Neural progenitor cell (in vitro differentiated cells): Measurements from ENCODE around the gene GLIS2. TPM values are rescaled to one million over a fixed set of nuclear protein-coding genes. Genes with fewer than 3 reads are reported as not detected.
A peak's percentile ranks its signal among the peaks of the same experiment; 100 is the strongest.

Experiments
- DNase-seq: peaks from one replicate; pipeline ENCODE4 v3.0.0-alpha.2; 2016; ENCODE audit warnings: low spot score
- H2AFZ ChIP-seq: fragments of 200-600 bp; sonication (generic); replicated peaks from 2 replicates; pipeline ENCODE4 v1.6.1; 2016; ENCODE audit warnings: antibody characterized with exemption
- H3F3A ChIP-seq: fragments of 200-600 bp; sonication (generic); 2 replicates; pipeline ENCODE4 v1.6.1; 2016; ENCODE audit warnings: antibody characterized with exemption, low read depth
- H3K27ac ChIP-seq: fragments of 200-600 bp; sonication (generic); 2 replicates; pipeline ENCODE4 v1.5.1; 2016; ENCODE audit warnings: mild to moderate bottlenecking
- H3K27me3 ChIP-seq: fragments of 200-600 bp; sonication (generic); 2 replicates; pipeline ENCODE4 v1.6.1; 2016; ENCODE audit warnings: mild to moderate bottlenecking, moderate library complexity
- H3K36me3 ChIP-seq: fragments of 200-600 bp; sonication (generic); 2 replicates; pipeline ENCODE4 v1.5.1; 2016
- H3K4me1 ChIP-seq: fragments of 200-600 bp; sonication (generic); 2 replicates; pipeline ENCODE4 v1.6.1; 2016; ENCODE audit warnings: mixed run types
- H3K4me2 ChIP-seq: fragments of 200-600 bp; sonication (generic); 2 replicates; pipeline ENCODE4 v1.6.1; 2016
- H3K4me3 ChIP-seq: fragments of 200-600 bp; sonication (generic); 2 replicates; pipeline ENCODE4 v1.5.1; 2016
- H3K79me2 ChIP-seq: fragments of 200-600 bp; sonication (generic); 2 replicates; pipeline ENCODE4 v1.6.1; 2016; ENCODE audit warnings: low read depth
- H3K9ac ChIP-seq: fragments of 200-600 bp; sonication (generic); 2 replicates; pipeline ENCODE4 v1.6.1; 2016
- H3K9me3 ChIP-seq: fragments of 200-600 bp; sonication (generic); 2 replicates; pipeline ENCODE4 v1.5.1; 2016; ENCODE audit warnings: low read depth
- H4K20me1 ChIP-seq: fragments of 200-600 bp; sonication (generic); 2 replicates; pipeline ENCODE4 v1.6.1; 2016; ENCODE audit warnings: low read depth
- H3K27ac Mint-ChIP-seq: 3 replicates; pipeline ENCODE4 v1.8.0; 2021; ENCODE audit warnings: mixed read lengths
- H3K27me3 Mint-ChIP-seq: 2 replicates; pipeline ENCODE4 v1.8.0; 2022; ENCODE audit warnings: low read depth, mild to moderate bottlenecking, inconsistent platforms, moderate library complexity, mixed read lengths; ENCODE audit not compliant: insufficient read depth
- H3K36me3 Mint-ChIP-seq: 3 replicates; pipeline ENCODE4 v1.8.0; 2021; ENCODE audit warnings: mixed read lengths
- H3K4me1 Mint-ChIP-seq: 3 replicates; pipeline ENCODE4 v1.8.0; 2021; ENCODE audit warnings: mixed read lengths
- H3K4me3 Mint-ChIP-seq: 3 replicates; pipeline ENCODE4 v1.8.0; 2021; ENCODE audit warnings: mild to moderate bottlenecking, moderate library complexity, mixed read lengths
- H3K9me3 Mint-ChIP-seq: 3 replicates; pipeline ENCODE4 v1.8.0; 2020; ENCODE audit warnings: mixed read lengths
- CTCF ChIP-seq: fragments of 200-600 bp; sonication (generic); IDR thresholded peaks from 2 replicates; pipeline ENCODE4 v1.5.1; 2017; ENCODE audit warnings: antibody characterized with exemption, mild to moderate bottlenecking
- EZH2 ChIP-seq: fragments of 200-600 bp; sonication (generic); IDR thresholded peaks from 2 replicates; pipeline ENCODE4 v1.6.1; 2017; ENCODE audit warnings: antibody characterized with exemption, mild to moderate bottlenecking, moderate library complexity
- EZH2phosphoT487 ChIP-seq: fragments of 200-600 bp; sonication (generic); IDR thresholded peaks from 2 replicates; pipeline ENCODE4 v1.6.1; 2017; ENCODE audit warnings: antibody characterized with exemption
- total RNA-seq: library from RNA; depleted of rRNA; stranded (reverse); fragments of >200 nt; gene quantifications from 2 replicates; pipeline ENCODE4 v1.2.3, GENCODE V29; 2015; ENCODE audit warnings: low replicate concordance

GLIS2 gene
- total RNA-seq, 1 donor from 2014 or later = 0.15 TPM

GRCh38 chr16:4323071-4323844 lies 7.4 kb downstream of the GLIS2 start:
- Histone ChIP-seq H3K79me2 (peaks cover 23% of the 10 kb centered on the region), H3F3A (peaks cover 24% of the 10 kb centered on the region), H4K20me1 (peaks cover 86% of the 10 kb centered on the region), H3K4me3 (no peak overlapping the region), H3K36me3 (no peaks in the 10 kb centered on the region), H3K9ac (no peak overlapping the region), H3K4me2 (no peak overlapping the region), H3K4me1 (peaks cover 19% of the 10 kb centered on the region), H3K9me3 (no peaks in the 10 kb centered on the region), H3K27ac (peak overlapping the region; percentile 20), H3K27me3 (no peaks in the 10 kb centered on the region), H2AFZ (no peak overlapping the region)
- H3K4me3 Mint-ChIP-seq = no peak overlapping the region
- H3K27ac Mint-ChIP-seq = no peak overlapping the region
- H3K36me3 Mint-ChIP-seq = no peaks in the 10 kb centered on the region
- H3K27me3 Mint-ChIP-seq = no peaks in the 10 kb centered on the region
- no peaks in the 10 kb centered on the region for H3K9me3 Mint-ChIP-seq
- no peak for DNase-seq
- H3K4me1 Mint-ChIP-seq = peaks cover 28% of the 10 kb centered on the region
- TF ChIP-seq EZH2phosphoT487 (no peak), CTCF (no peak), EZH2 (no peak)

GRCh38 chr16:4323845-4324488 lies 8.1 kb downstream of the GLIS2 start:
- H3K9me3 ChIP-seq = no peaks in the 10 kb centered on the region
- peak overlapping the region; percentile 48 for H3K4me3 Mint-ChIP-seq
- H3K4me2 ChIP-seq = no peak overlapping the region
- H3K27ac Mint-ChIP-seq = peak overlapping the region; percentile 66
- H3K79me2 ChIP-seq = peaks cover 23% of the 10 kb centered on the region
- no peaks in the 10 kb centered on the region for H3K36me3 ChIP-seq
- H3K27me3 Mint-ChIP-seq = no peaks in the 10 kb centered on the region
- TF ChIP-seq EZH2 (no peak), CTCF (no peak), EZH2phosphoT487 (no peak)
- H3K36me3 Mint-ChIP-seq = no peaks in the 10 kb centered on the region
- peaks cover 26% of the 10 kb centered on the region for H3K4me1 Mint-ChIP-seq
- no peaks in the 10 kb centered on the region for H3K27me3 ChIP-seq
- no peak overlapping the region for H3K9ac ChIP-seq
- H3K4me1 ChIP-seq = peaks cover 15% of the 10 kb centered on the region
- peaks cover 86% of the 10 kb centered on the region for H4K20me1 ChIP-seq
- no peaks in the 10 kb centered on the region for H3K9me3 Mint-ChIP-seq
- DNase-seq = peak; percentile 74
- H3F3A ChIP-seq = peaks cover 31% of the 10 kb centered on the region
- peak overlapping the region; percentile 20 for H3K27ac ChIP-seq
- H2AFZ ChIP-seq = no peak overlapping the region
- H3K4me3 ChIP-seq = no peak overlapping the region

DNA sequence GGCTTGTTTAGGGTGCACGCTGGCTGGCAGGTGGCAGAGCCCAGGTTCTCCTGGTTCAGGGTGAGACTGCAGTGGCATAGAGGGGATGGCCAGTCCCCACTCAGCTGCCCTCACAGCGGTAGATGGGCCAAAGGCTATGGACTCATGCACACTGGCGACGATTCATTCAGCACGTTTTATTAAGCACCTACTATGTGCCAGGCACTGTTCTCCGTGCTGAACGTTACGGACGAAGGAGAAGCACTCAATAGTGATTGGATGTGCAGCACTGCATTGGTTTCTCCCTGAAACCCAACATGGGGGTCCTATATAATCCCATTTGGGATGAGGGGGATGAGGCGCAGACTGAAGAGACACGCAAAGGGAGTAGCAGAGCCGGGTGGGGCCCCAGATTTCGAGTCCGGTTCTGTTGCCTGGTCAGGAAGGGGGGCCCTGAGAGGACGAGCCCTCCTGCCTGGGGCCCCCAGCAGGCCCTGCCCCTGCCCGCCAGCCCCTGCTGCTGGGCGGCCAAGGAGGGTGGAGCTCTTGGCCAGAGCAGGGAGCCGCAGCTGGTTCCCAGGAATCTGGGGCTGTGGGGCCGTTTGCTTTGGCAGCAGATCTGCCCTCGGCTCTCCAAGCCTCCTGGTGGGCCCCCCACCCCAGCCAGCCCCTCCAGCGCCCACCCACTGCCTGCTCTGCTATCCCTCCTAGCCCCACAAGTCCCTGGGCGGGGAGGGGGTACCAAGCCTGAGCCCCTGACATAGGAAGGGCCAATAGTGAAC lies 8.8 kb downstream of the GLIS2 start:
- Histone ChIP-seq H3K9me3 (no peaks in the 10 kb centered on the region), H2AFZ (no peak overlapping the region), H4K20me1 (peaks cover 86% of the 10 kb centered on the region), H3K36me3 (no peaks in the 10 kb centered on the region), H3K27me3 (no peaks in the 10 kb centered on the region), H3K4me1 (peaks cover 12% of the 10 kb centered on the region), H3F3A (peaks cover 31% of the 10 kb centered on the region), H3K9ac (no peak overlapping the region), H3K79me2 (peaks cover 23% of the 10 kb centered on the region), H3K4me3 (no peak overlapping the region), H3K27ac (no peak overlapping the region), H3K4me2 (no peak overlapping the region)
- no peak for DNase-seq
- no peaks in the 10 kb centered on the region for H3K36me3 Mint-ChIP-seq
- no peak for TF ChIP-seq EZH2phosphoT487
- TF ChIP-seq EZH2 = no peak
- TF ChIP-seq CTCF = no peak
- H3K9me3 Mint-ChIP-seq = no peaks in the 10 kb centered on the region
- H3K27ac Mint-ChIP-seq = peak overlapping the region; percentile 66
- peaks cover 25% of the 10 kb centered on the region for H3K4me1 Mint-ChIP-seq
- H3K27me3 Mint-ChIP-seq = no peaks in the 10 kb centered on the region
- peak overlapping the region; percentile 48 for H3K4me3 Mint-ChIP-seq
